DMS79 (cell line): ENCODE data around the gene MTMR11.
A peak's percentile ranks its signal among the peaks of the same experiment; 100 is the strongest.

ENCODE experiments used
- DNase-seq: peaks from one replicate; lab custom pipeline; 2025; lab: John Stamatoyannopoulos, UW

MTMR11 gene

GRCh38 chr1:149934356-149934755 is 2.3 kb downstream of the MTMR11 start:
- no peak for DNase-seq

- DNase-seq = no peak
Observed at GRCh38 chr1:149933208-149933607, 3.5 kb downstream of the MTMR11 start.

GRCh38 chr1:149932474-149932873 is 4.2 kb downstream of the MTMR11 start:
- DNase-seq = no peak

- DNase-seq = no peak
Observed at GRCh38 chr1:149931212-149931790, 5.4 kb downstream of the MTMR11 start.

- DNase-seq = no peak
Observed at GRCh38 chr1:149929856-149930255, 6.8 kb downstream of the MTMR11 start.

GRCh38 chr1:149928401-149928724 is 8.3 kb downstream of the MTMR11 start:
- DNase-seq = no peak

GRCh38 chr1:149927563-149928400 is 8.9 kb downstream of the MTMR11 start, which contains the start of gene SF3B4:
TSS of gene SF3B4 (minus strand) at chr1:149927803. CDS start at chr1:149927759, 44 bp downstream.
- peak; percentile 86 for DNase-seq

- DNase-seq = no peak
Observed at GRCh38 chr1:149927056-149927562, 9.6 kb downstream of the MTMR11 start.

- DNase-seq = no peak
Observed at GRCh38 chr1:149926296-149926695, 10.4 kb downstream of the MTMR11 start.

- no peak for DNase-seq
Observed at GRCh38 chr1:149925751-149926150, 10.9 kb downstream of the MTMR11 start.

- no peak for DNase-seq
Observed at GRCh38 chr1:149925345-149925744, 11.3 kb downstream of the MTMR11 start.

GRCh38 chr1:149923626-149924025 is 13.1 kb downstream of the MTMR11 start:
- no peak for DNase-seq

- DNase-seq = peak; percentile 61
Observed at GRCh38 chr1:149917571-149918144, 19.0 kb downstream of the MTMR11 start, which contains the start of gene SV2A. TSS of gene SV2A (minus strand) at chr1:149917844. CDS start at chr1:149913840, 4,004 bp downstream.

GRCh38 chr1:149916898-149917252 is 19.8 kb downstream of the MTMR11 start:
- DNase-seq = no peak

GRCh38 chr1:149916193-149916897 is 20.3 kb downstream of the MTMR11 start:
- DNase-seq = no peak

GRCh38 chr1:149915429-149916192 is 21.1 kb downstream of the MTMR11 start:
- DNase-seq = no peak

- no peak for DNase-seq
Observed at GRCh38 chr1:149914545-149914944, 22.1 kb downstream of the MTMR11 start.

GRCh38 chr1:149906570-149907075 is 30.1 kb downstream of the MTMR11 start:
- DNase-seq = no peak

GRCh38 chr1:149903836-149904491 is 32.7 kb downstream of the MTMR11 start:
- DNase-seq = no peak

- DNase-seq = peak; percentile 92
Observed at GRCh38 chr1:149899460-149900284, 37.0 kb downstream of the MTMR11 start, which contains the start of gene BOLA1. TSS of gene BOLA1 (plus strand) at chr1:149899568. CDS start at chr1:149900060, 492 bp downstream.
